SJSA1 (cell line): ENCODE data around the gene KBTBD13. TPM values are rescaled to one million over a fixed set of nuclear protein-coding genes. Genes with fewer than 3 reads are reported as not detected.
A peak's percentile ranks its signal among the peaks of the same experiment; 100 is the strongest.

ENCODE experiments used
- DNase-seq, 2 experiments: peaks; one replicate each; pipeline ENCODE4 v3.0.0-alpha.2; 2015 to 2020; ENCODE audit warnings: low spot score in 2 of 2, low read depth in 1 of 2
- H3K27ac ChIP-seq: fragments of 250-450 bp; sonication (Bioruptor Pico); 2 replicates; pipeline ENCODE4 v1.5.1; 2020; ENCODE audit warnings: mild to moderate bottlenecking, moderate library complexity
- H3K27me3 ChIP-seq: fragments of 250-450 bp; sonication (Bioruptor Pico); replicated peaks from 2 replicates; pipeline ENCODE4 v1.5.1; 2020; ENCODE audit warnings: mild to moderate bottlenecking, moderate library complexity
- H3K36me3 ChIP-seq: fragments of 250-450 bp; sonication (Bioruptor Pico); 2 replicates; pipeline ENCODE4 v1.5.1; 2020; ENCODE audit warnings: mild to moderate bottlenecking
- H3K4me1 ChIP-seq: fragments of 250-450 bp; sonication (Bioruptor Pico); replicated peaks from 2 replicates; pipeline ENCODE4 v1.6.1; 2021; ENCODE audit warnings: mild to moderate bottlenecking
- H3K4me3 ChIP-seq: fragments of 250-450 bp; sonication (Bioruptor Pico); 2 replicates; pipeline ENCODE4 v1.5.1; 2020; ENCODE audit warnings: mild to moderate bottlenecking
- H3K9me3 ChIP-seq: fragments of 250-450 bp; sonication (Bioruptor Pico); replicated peaks from 2 replicates; pipeline ENCODE4 v1.5.1; 2020; ENCODE audit warnings: mild to moderate bottlenecking
- total RNA-seq: library from RNA; depleted of rRNA; stranded (reverse); fragments of >200 nt; shearing (Covaris generic); gene quantifications from 2 replicates; pipeline ENCODE4 v1.2.3, GENCODE V29; 2014; rRNA removed

The KBTBD13 gene
- total RNA-seq, 1 experiment from 2014 or later = not detected

DNA sequence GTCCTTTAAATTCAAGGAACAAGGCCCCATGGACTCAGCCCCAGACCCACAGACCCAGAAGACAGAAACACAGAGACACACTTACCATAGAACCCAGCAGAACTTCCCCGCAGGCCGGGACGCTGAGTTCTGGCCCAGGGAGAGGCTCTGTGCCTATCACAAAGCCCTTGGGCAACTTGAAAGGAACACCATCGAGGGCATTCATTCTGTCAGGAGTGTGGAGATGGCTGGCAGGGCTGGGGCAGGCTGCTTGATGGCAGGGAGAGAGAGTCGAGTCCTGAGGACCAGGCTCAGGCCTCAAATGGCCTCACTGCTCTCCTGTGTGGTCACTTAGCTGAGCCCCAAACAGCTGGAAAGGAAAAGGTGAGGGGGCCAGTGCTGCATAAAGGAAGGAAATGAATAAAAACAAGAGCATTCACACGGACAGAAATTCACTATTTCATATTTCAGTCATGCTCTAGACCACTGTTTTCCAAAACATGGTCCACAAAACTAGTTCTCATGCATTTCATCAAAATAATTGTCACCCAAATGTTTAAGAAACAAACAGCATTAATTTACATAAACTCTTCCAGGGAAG is 29.6 kb downstream of the KBTBD13 start:
- no peaks in the 10 kb centered on the region for H3K9me3 ChIP-seq
- no peaks in the 10 kb centered on the region for H3K27me3 ChIP-seq
- no peak overlapping the region for H3K27ac ChIP-seq
- no peak for DNase-seq
- peaks cover 33% of the 10 kb centered on the region for H3K36me3 ChIP-seq
- no peak overlapping the region for H3K4me3 ChIP-seq
- peaks cover 31% of the 10 kb centered on the region for H3K4me1 ChIP-seq

DNA sequence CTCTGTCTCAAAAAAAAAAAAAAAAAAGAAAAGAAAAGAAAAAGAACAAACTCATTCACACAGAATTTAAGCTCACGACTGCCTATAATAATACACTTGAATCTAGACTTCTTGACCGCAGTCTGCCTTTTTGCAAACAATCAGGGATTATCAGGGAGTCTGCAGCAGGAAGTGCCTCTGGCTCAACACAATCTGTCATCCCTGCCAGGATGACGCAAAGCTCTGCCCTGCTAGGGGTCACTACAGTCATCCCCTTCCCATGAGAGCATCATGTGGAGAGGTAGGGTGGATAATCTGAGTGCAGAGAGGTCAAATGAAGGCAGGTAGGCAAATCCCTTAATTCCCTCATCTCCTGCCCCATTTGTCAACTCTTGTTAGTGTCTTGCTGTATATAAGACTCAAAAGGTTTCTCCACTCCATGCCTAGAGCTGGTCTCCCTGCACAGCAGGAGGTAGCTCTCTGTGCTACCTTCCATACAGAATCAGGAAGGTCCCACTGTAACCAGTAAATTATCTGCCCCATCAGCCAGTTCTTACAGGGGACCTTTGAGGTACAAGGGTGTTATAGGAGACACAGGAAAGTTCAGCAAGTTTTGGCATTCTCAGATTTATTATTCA is 34.2 kb downstream of the KBTBD13 start:
- Histone ChIP-seq H3K27me3 (no peaks in the 10 kb centered on the region), H3K4me3 (no peak overlapping the region), H3K27ac (peak overlapping the region; percentile 56), H3K36me3 (peaks cover 45% of the 10 kb centered on the region), H3K9me3 (no peaks in the 10 kb centered on the region), H3K4me1 (peaks cover 25% of the 10 kb centered on the region)
- peak; percentile 79 for DNase-seq

DNA sequence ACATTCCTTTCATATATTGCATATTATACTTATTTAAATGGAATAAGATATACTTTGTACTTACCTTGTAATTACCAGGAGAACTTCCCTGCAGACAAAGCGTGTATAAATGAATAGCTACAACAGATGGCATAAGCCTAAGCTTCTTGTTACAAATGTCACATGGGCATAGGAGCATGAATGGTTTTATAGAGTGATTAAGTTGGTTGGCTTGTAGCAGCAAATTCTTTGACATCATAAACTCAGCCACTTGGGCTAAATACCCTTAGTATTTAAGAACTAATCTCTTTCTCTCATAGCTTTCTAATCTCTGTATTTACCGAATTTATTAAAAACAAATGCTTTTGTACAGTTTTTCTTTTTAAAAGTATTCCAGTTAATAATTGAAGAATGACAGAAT is 38.5 kb downstream of the KBTBD13 start, which contains the start of gene UBAP1L:
Gene UBAP1L (minus strand): TSS at position 115 of the 400 bp plus-strand sequence. CDS start 8,985 bp downstream, outside the sequence.
- no peak for DNase-seq
- Histone ChIP-seq H3K36me3 (peaks cover 80% of the 10 kb centered on the region), H3K27me3 (no peaks in the 10 kb centered on the region), H3K27ac (no peak within 1 kb of the TSS), H3K9me3 (no peaks in the 10 kb centered on the region), H3K4me3 (no peak within 1 kb of the TSS), H3K4me1 (peaks cover 11% of the 10 kb centered on the region)

DNA sequence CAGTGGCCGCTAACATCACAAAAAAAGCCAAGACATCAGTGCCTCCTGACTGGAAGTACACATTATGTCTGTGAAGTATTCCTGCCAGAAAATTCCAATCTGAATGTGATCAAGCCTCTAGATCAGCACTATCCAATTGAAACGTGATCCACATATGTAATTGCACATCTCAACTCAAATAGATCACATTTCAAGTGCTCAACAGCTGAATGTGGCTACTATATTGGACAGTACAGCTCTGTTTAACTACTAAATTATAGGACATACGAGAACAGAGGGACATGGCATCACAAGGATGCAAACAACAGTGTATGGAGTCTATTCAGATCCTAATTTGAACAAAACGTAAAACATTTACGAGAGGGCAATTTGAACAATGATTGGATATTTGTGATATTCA is 39.0 kb downstream of the KBTBD13 start:
- no peak overlapping the region for H3K4me3 ChIP-seq
- no peak for DNase-seq
- no peaks in the 10 kb centered on the region for H3K9me3 ChIP-seq
- H3K27ac ChIP-seq = no peak overlapping the region
- H3K27me3 ChIP-seq = no peaks in the 10 kb centered on the region
- H3K36me3 ChIP-seq = peaks cover 84% of the 10 kb centered on the region
- H3K4me1 ChIP-seq = peaks cover 8% of the 10 kb centered on the region

Other genes starting within 250 kb of the KBTBD13 start
- 21.4 and 21.7 TPM in 2 replicates for gene PLEKHO2, start 234.8 kb upstream of the KBTBD13 start, total RNA-seq
- 1.3 and 3.3 TPM in 2 replicates for gene ANKDD1A, start 164.8 kb upstream of the KBTBD13 start, total RNA-seq
- 41.8 and 49.0 TPM in 2 replicates for gene SPG21, start 86.8 kb upstream of the KBTBD13 start, total RNA-seq
- gene MTFMT, start 47.1 kb upstream of the KBTBD13 start, total RNA-seq = 22.1 and 30.4 TPM in 2 replicates
- 1.1 TPM in 1 of 2 replicates, not detected in the other for gene SLC51B, start 31.4 kb upstream of the KBTBD13 start, total RNA-seq
- 175 and 181 TPM in 2 replicates for gene RASL12, start 8.8 kb upstream of the KBTBD13 start, total RNA-seq
- gene UBAP1L, start 38.5 kb downstream of the KBTBD13 start, total RNA-seq = 0.38 and 0.87 TPM in 2 replicates
- 25.8 and 29.4 TPM in 2 replicates for gene PDCD7, start 57.1 kb downstream of the KBTBD13 start, total RNA-seq
- gene CLPX, start 108.6 kb downstream of the KBTBD13 start, total RNA-seq = 22.6 and 33.2 TPM in 2 replicates
- gene CILP, start 134.7 kb downstream of the KBTBD13 start, total RNA-seq = not detected in 2 replicates
- gene PARP16, start 210.1 kb downstream of the KBTBD13 start, total RNA-seq = 3.0 and 7.4 TPM in 2 replicates
- gene RNU5A-1, start 219.3 kb downstream of the KBTBD13 start, total RNA-seq = not detected in 2 replicates
- not detected in 2 replicates for gene RNU5B-1, start 227.9 kb downstream of the KBTBD13 start, total RNA-seq